Skeletal muscle tissue (tissue), 4 donors: ENCODE results near the gene SMPDL3A. TPM values are rescaled to one million over a fixed set of nuclear protein-coding genes. Genes with fewer than 3 reads are reported as not detected.
A peak's percentile ranks its signal among the peaks of the same experiment; 100 is the strongest.

Experiments
- H3K27ac ChIP-seq: one replicate; pipeline ENCODE4 v1.7.0; 2013; ENCODE audit warnings: mild to moderate bottlenecking, low read depth, low read length, inconsistent platforms
- H3K27me3 ChIP-seq, 3 donors: one replicate each; pipeline ENCODE4 v1.7.0; 2013; ENCODE audit warnings: low read length in 3 of 3; ENCODE audit not compliant: control insufficient read depth in 3 of 3, insufficient read depth in 3 of 3
- H3K36me3 ChIP-seq, 3 donors: one replicate each; pipeline ENCODE4 v1.7.0; 2013; ENCODE audit warnings: low read length in 3 of 3; ENCODE audit not compliant: control insufficient read depth in 3 of 3, insufficient read depth in 3 of 3
- H3K4me1 ChIP-seq, 3 donors: one replicate each; pipeline ENCODE4 v1.7.0; 2013; ENCODE audit warnings: low read length in 3 of 3, mild to moderate bottlenecking in 3 of 3; ENCODE audit not compliant: control insufficient read depth in 3 of 3, insufficient read depth in 3 of 3
- H3K4me3 ChIP-seq, 3 donors: one replicate each; pipeline ENCODE4 v1.7.0; 2013; ENCODE audit warnings: low read length in 3 of 3
- H3K9ac ChIP-seq, 3 donors: one replicate each; pipeline ENCODE4 v1.7.0; 2013; ENCODE audit warnings: low read length in 3 of 3, mild to moderate bottlenecking in 3 of 3, moderate library complexity in 2 of 3, low read depth in 1 of 3
- H3K9me3 ChIP-seq, 3 donors: one replicate each; pipeline ENCODE4 v1.7.0; 2013; ENCODE audit warnings: low read length in 3 of 3; ENCODE audit not compliant: control insufficient read depth in 3 of 3
- total RNA-seq: library from RNA; depleted of rRNA; stranded (reverse); fragments of >200 nt; gene quantifications from one replicate; pipeline ENCODE4 v1.2.3, GENCODE V29; 2014
- donor health status: Osteomylitis.

SMPDL3A gene
- total RNA-seq, 1 donor from 2014 or later = 11.0 TPM

- H3K36me3 ChIP-seq = no peaks in the 10 kb centered on the region
- no peaks in the 10 kb centered on the region for H3K4me1 ChIP-seq
- no peak overlapping the region for H3K4me3 ChIP-seq
- no peak overlapping the region for H3K9ac ChIP-seq
- no peaks in the 10 kb centered on the region for H3K9me3 ChIP-seq
- no peak overlapping the region for H3K27ac ChIP-seq
- H3K27me3 ChIP-seq = no peaks in the 10 kb centered on the region
Observed at GRCh38 chr6:122772724-122773415, 16.2 kb upstream of the SMPDL3A start.

- Histone ChIP-seq H3K9me3 (no peaks in the 10 kb centered on the region), H3K9ac (no peak overlapping the region), H3K27ac (no peak overlapping the region), H3K27me3 (no peaks in the 10 kb centered on the region), H3K4me3 (no peak overlapping the region), H3K36me3 (no peaks in the 10 kb centered on the region), H3K4me1 (peaks cover 2 to 5% (median 3%) of the 10 kb centered on the region in 3 donors)
Observed at GRCh38 chr6:122775975-122776374, 13.1 kb upstream of the SMPDL3A start.

GRCh38 chr6:122778302-122778701, 10.8 kb upstream of the SMPDL3A start:
- H3K9me3 ChIP-seq = no peaks in the 10 kb centered on the region
- no peak overlapping the region for H3K27ac ChIP-seq
- peaks cover 2 to 5% (median 3%) of the 10 kb centered on the region in 3 donors for H3K4me1 ChIP-seq
- no peaks in the 10 kb centered on the region for H3K36me3 ChIP-seq
- no peak overlapping the region for H3K9ac ChIP-seq
- H3K4me3 ChIP-seq = no peak overlapping the region
- H3K27me3 ChIP-seq = no peaks in the 10 kb centered on the region

GRCh38 chr6:122778985-122779661, 9.9 kb upstream of the SMPDL3A start:
- H3K4me3 ChIP-seq = no peak overlapping the region
- no peaks in the 10 kb centered on the region for H3K27me3 ChIP-seq
- no peak overlapping the region for H3K9ac ChIP-seq

GRCh38 chr6:122779667-122780066, 9.4 kb upstream of the SMPDL3A start, which contains the start of gene FABP7:
Gene FABP7 (plus strand): TSS chr6:122779716. CDS start chr6:122779795, 79 bp downstream.
- peak within 1 kb of the TSS in 1 of 3 donors; percentile 55 for H3K9ac ChIP-seq
- H3K9me3 ChIP-seq = no peaks in the 10 kb centered on the region
- H3K27ac ChIP-seq = no peak within 1 kb of the TSS
- peaks cover 2 to 5% (median 3%) of the 10 kb centered on the region in 3 donors for H3K4me1 ChIP-seq
- H3K27me3 ChIP-seq = no peaks in the 10 kb centered on the region
- H3K36me3 ChIP-seq = no peaks in the 10 kb centered on the region
- H3K4me3 ChIP-seq = peak within 1 kb of the TSS in 1 of 3 donors; percentile 7

More at GRCh38 chr6:122778985-122779661, 9.9 kb upstream of the SMPDL3A start:
- no peaks in the 10 kb centered on the region for H3K36me3 ChIP-seq
- no peaks in the 10 kb centered on the region for H3K9me3 ChIP-seq
- H3K27ac ChIP-seq = no peak overlapping the region
- H3K4me1 ChIP-seq = peaks cover 2 to 5% (median 3%) of the 10 kb centered on the region in 3 donors

- Histone ChIP-seq H3K9ac (peak overlapping the region in 1 of 3 donors; percentile 55), H3K9me3 (no peaks in the 10 kb centered on the region), H3K4me3 (no peak overlapping the region), H3K36me3 (no peaks in the 10 kb centered on the region), H3K27ac (no peak overlapping the region), H3K4me1 (peaks cover 2 to 5% (median 3%) of the 10 kb centered on the region in 3 donors), H3K27me3 (no peaks in the 10 kb centered on the region)
Observed at GRCh38 chr6:122780114-122780513, 8.9 kb upstream of the SMPDL3A start.

- Histone ChIP-seq H3K27me3 (no peaks in the 10 kb centered on the region), H3K9ac (peak overlapping the region in 1 of 3 donors; percentile 10), H3K36me3 (no peaks in the 10 kb centered on the region), H3K27ac (no peak overlapping the region), H3K4me3 (no peak overlapping the region), H3K9me3 (no peaks in the 10 kb centered on the region), H3K4me1 (peaks cover 2 to 5% (median 3%) of the 10 kb centered on the region in 3 donors)
Observed at GRCh38 chr6:122781716-122782115, 7.3 kb upstream of the SMPDL3A start.

GRCh38 chr6:122783401-122783800, 5.7 kb upstream of the SMPDL3A start:
- Histone ChIP-seq H3K27ac (no peak overlapping the region), H3K4me1 (peaks cover 5 to 9% (median 8%) of the 10 kb centered on the region in 3 donors), H3K4me3 (no peak overlapping the region), H3K9ac (no peak overlapping the region), H3K36me3 (no peaks in the 10 kb centered on the region), H3K27me3 (no peaks in the 10 kb centered on the region), H3K9me3 (no peaks in the 10 kb centered on the region)

- Histone ChIP-seq H3K27ac (no peak overlapping the region), H3K9me3 (no peaks in the 10 kb centered on the region), H3K4me1 (peaks cover 8 to 14% (median 14%) of the 10 kb centered on the region in 3 donors), H3K27me3 (no peaks in the 10 kb centered on the region), H3K9ac (no peak overlapping the region), H3K4me3 (no peak overlapping the region), H3K36me3 (no peaks in the 10 kb centered on the region)
Observed at GRCh38 chr6:122785891-122786290, 3.2 kb upstream of the SMPDL3A start.

- Histone ChIP-seq H3K36me3 (no peaks in the 10 kb centered on the region), H3K4me3 (no peak overlapping the region), H3K27ac (no peak overlapping the region), H3K27me3 (no peaks in the 10 kb centered on the region), H3K9ac (no peak overlapping the region), H3K4me1 (peaks cover 12 to 21% (median 18%) of the 10 kb centered on the region in 3 donors), H3K9me3 (no peaks in the 10 kb centered on the region)
Observed at GRCh38 chr6:122787721-122788120, 1.3 kb upstream of the SMPDL3A start.
